ENCODE data around the gene PIEZO1.

The PIEZO1 gene

GRCh38 chr16:88732961-88733294 lies 52.1 kb downstream of the PIEZO1 start:
- DNase-seq, result no peak

DNA sequence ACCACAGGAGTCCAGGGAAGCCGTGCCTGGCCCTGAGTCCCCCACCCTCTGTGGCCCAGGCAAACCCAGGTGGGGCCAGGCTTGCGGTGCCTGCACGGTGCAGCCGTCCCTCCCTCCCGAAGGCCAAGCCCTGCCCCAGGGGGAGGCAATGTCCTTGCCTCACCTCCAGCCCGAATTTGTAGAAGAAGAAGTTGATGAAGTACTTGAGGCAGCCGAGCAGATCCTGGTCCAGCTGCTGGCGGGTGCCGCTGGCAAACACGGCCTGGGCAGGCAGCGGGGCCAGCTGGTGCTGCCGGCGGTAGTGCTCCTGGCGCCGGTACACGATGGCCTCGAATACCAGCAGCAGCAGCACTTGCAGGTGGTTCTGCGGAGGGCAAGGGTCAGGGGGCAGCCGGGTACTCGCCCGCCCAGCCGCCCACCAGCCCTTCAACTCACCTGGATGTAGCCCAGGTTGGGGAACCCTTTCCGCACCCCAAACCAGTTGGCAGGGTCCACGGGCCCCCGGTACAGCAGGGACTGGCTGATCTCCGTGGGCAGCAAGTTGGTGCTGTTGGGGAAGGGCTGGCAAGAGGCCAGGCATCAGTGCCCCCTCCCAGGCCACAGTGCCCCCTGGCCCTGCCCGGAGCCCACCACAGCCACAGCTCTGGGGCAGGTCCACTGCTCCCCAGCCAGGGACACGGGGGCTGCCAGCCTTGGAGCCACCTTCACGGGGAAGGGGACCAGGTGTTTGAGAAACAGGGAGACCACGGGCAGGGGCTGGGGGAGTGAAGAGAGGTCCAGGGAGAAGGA lies 52.7 kb downstream of the PIEZO1 start:
- no peak for DNase-seq

- peak; percentile 51 to 78 (median 55) for DNase-seq
Measured at GRCh38 chr16:88731699-88732098, 53.3 kb downstream of the PIEZO1 start.

DNA sequence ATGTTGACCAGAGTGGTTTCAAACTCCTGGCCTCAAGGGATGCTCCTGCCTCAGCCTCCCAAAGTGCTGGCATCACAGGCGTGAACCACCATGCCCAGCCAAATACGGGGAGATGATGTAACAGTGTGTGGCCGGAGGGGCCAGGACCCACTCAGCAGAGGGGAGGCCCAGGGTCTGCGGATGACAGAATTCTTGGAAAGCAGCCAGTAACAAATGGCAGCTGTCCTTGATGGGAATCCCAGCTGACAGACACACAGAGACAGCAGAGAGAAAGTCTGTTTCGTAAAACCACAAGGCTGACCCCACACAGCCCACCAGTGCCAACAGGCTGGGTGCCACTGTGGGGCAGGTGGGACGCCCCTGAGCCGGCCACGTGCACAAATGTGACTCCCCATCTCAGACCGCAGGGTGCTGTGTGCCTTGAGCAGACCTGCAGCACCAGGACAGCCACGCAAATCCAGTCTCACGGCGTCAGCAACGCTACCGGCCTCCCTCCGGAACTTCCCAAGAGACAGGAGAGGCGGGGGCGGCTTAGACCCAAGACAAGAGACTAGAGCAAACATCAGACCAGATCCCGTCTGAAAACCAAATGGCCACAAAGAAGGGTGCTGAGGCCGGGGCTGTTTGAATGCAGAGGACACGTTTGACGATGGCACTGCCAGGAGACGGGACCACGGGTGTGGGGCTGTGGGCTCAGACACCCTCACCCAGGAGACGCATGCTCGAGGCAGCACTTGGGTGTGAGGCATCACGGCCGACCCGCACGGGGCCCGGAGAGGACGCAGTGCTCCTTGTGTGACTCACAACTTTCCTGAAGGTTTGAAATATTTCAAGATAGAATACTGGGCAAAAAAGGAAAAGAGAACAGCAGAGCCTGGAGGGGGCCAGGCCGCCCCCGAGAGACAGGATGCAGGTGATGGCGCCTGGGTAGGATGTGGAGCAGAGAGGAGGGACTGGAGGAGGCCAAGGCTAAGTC lies 54.1 kb downstream of the PIEZO1 start:
- DNase-seq, result no peak

- DNase-seq, result no peak
Measured at GRCh38 chr16:88727871-88728270, 57.1 kb downstream of the PIEZO1 start.

GRCh38 chr16:88726981-88727380 lies 58.0 kb downstream of the PIEZO1 start:
- no peak for DNase-seq

- no peak for DNase-seq
Measured at GRCh38 chr16:88726408-88726749, 58.6 kb downstream of the PIEZO1 start.

DNA sequence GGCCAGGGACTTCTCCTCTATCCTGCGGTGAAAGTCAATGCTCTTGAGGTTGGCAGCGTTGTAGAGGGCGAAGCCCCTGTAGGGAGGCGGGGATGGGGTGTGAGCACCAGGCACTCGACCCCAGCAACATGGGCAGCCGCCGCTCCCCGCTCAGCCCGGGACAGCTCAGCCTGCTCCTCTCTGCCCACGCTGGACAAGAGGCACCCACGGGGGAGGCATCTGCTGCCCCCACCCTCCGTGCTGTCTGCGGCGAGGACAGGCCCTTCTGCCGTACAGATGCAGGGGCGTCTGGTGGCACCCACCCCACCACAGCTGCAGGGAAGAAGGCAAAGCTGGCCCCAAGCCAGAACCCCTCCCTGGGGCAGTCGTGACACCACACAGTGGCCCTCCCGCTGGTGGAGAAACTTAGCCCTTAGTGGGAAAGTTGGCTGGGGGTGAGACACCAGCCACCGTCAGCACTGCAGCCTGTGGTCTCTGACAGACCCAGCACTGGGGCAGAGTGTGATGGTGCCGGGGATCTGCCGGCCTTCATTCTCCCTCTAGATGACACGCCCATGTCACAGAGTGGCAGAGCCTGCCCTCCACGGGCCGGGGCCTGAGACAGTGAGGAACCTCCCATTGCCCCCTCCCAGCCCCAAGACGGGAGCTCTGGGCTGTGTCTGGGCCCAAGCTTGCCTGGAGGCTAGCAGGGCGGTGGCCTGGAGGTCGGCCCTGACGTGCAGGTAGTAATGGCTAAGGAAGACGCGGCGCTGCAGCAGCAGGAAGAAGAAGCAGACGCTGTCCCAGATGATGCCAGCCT lies 59.2 kb downstream of the PIEZO1 start:
- DNase-seq, result no peak

DNA sequence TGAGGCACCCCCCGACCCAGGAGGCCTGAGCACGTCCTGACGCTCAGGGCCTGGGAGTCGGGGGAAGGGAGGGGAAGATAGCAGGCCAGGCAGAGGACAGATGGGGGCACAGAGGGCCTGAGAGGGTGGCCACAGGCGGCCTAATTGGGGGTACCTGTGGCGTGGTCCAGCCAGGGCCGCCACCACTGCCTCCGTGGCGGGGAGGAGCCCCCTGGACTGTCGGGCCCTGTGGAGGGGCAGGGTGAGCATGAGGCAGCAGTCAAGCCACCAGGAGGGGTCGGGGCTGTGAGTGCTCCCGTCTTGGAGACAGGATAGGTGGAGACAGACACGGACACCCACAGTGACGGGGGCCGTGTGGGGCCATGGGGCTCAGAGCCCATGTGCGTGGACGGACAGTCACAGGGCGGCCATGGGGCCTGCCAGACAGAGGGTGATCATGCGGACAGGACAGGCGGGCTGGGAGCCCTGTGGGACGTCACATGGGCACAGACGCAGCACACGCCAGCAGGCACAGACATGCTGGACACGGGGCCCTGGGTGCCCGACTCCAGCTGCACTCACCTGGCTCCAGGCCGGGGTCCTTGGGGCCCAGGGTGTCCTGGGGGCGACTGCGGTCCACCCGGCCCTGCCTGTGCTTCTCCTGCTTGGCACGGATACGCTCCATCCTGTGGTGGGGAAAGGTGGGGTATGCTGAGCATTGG lies 60.0 kb downstream of the PIEZO1 start:
- DNase-seq, result no peak

- no peak for DNase-seq
Measured at GRCh38 chr16:88723911-88724310, 61.1 kb downstream of the PIEZO1 start.

DNA sequence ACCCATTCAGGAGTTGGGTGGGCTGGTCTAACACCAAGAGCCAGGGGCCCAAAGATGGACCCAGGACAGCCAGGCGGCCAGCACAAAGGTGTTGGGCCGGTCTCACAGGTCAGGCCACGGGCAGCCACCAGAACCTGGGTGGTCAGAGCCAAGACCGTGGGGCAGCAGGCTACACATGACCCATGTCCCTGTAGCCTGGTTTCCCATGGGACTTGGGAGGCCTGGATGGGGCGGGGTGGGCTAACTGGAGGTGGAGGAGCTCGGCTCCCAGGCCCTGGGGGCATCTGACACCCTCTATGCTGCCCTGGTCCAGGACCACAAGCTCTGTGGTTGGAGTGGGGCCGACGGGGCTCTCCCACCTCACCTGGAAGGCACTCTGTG lies 61.5 kb downstream of the PIEZO1 start:
- DNase-seq, result no peak

DNA sequence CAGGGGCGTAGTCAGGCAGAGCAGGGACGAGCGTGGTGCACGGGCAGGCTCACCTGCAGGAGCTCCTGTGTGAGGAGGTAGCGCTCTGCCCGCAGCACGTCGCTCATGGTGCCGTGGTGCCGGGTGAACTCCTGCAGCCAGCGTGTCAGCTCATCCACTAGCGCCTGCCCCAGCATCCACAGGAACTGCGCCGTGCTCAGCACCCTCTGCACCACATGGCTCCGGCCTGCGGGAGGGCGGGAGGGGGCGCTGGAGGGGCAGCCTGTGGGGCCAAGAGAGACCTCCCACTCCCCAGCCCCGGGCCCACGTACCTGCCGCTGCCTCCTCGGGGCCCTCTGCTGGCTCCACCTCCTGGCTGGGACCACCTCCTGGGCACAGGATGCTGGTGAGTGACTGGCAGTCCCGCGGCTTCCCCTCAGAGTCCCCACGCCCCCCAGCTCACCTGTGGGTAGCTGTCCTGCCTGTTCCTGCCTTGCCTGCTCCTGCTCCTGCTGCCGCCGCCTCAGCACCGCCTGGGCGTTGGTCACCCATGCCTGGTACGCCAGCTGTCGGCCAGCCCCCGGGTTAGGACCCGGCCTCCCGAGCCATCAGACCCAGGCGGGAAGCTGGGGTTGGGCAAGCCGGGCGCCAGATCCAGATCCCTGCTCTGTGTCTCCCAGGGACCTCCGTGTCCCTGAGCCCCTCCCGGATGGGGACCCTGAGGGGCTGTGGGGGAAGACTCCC lies 62.1 kb downstream of the PIEZO1 start:
- DNase-seq, result no peak

GRCh38 chr16:88721815-88722755 lies 62.9 kb downstream of the PIEZO1 start:
- no peak for DNase-seq

GRCh38 chr16:88721236-88721635 lies 63.8 kb downstream of the PIEZO1 start:
- no peak for DNase-seq

GRCh38 chr16:88720396-88720970 lies 64.5 kb downstream of the PIEZO1 start:
- DNase-seq, result no peak

GRCh38 chr16:88719933-88720296 lies 65.1 kb downstream of the PIEZO1 start:
- DNase-seq, result no peak

- no peak for DNase-seq
Measured at GRCh38 chr16:88719267-88719932, 65.6 kb downstream of the PIEZO1 start.

- no peak for DNase-seq
Measured at GRCh38 chr16:88718178-88718577, 66.8 kb downstream of the PIEZO1 start.

- no peak for DNase-seq
Measured at GRCh38 chr16:88716601-88717001, 68.4 kb downstream of the PIEZO1 start.

DNA sequence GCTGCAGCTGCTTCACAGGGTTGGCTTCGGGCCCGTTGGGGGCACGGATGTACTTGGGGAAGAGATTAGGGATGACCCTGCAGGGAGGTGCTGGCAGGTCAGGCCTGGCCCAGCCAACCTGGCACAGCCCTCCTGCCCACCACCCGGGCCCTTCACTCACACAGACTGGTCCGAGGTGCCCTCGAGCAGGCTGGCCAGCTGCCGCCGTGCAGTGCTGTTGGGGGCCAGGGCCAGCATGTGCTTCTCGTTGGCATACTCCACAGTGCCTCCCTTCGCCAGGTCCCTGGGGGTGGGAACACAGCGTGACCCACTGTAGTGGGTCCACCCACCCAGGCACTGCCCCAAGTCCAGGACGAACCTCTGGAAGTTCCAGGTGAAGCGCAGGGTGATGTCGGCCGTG lies 68.8 kb downstream of the PIEZO1 start:
- no peak for DNase-seq

Data from activated CD4-positive, CD25-positive, alpha-beta regulatory T cell (primary cell).